HepG2 (cell line): ENCODE data around the gene CD48. TPM values are rescaled to one million over a fixed set of nuclear protein-coding genes. Genes with fewer than 3 reads are reported as not detected.

ENCODE experiments used
- ATAC-seq: fragments of 200-7000 bp; cut with Tn5 transposase; 3 replicates; pipeline ENCODE4 v1.9.1; 2020; ENCODE audit warnings: mild to moderate bottlenecking, moderate library complexity
- BruUV-seq: library from RNA; stranded (reverse); fragments of 400-500 nt; replicated peaks from 2 replicates; lab custom pipeline; 2021; lab: Mats Ljungman, UMichigan
- CTCF ChIA-PET: fragments of 300-600 bp; formaldehyde crosslinking; extraction: SDS; loops from one replicate; lab custom pipeline; 2021; ENCODE audit warnings: low total read pairs, inconsistent platforms, low intra/inter-chr PET ratio; lab: Yijun Ruan, JAX
- POLR2A ChIA-PET: fragments of 350-600 bp; sonication (Branson Sonifier 250); formaldehyde crosslinking; loops from one replicate; lab custom pipeline; 2020; ENCODE audit warnings: antibody characterized with exemption, inconsistent platforms; lab: Yijun Ruan, JAX
- DNase-seq: peaks from one replicate; pipeline ENCODE4 v3.0.0-alpha.2; 2015; ENCODE audit warnings: low spot score
- FAIRE-seq: peaks from 3 replicates; lab custom pipeline; 2011; peaks lifted over from hg19 to GRCh38; lab: Jason Lieb, UNC
- H2AFZ ChIP-seq: one replicate; pipeline ENCODE4 v1.6.1; 2011; ENCODE audit warnings: low read length, inconsistent platforms
- H3K27ac ChIP-seq: fragments of 300-600 bp; 3 replicates; pipeline ENCODE4 v1.8.0; 2011; ENCODE audit warnings: mixed run types, mild to moderate bottlenecking, mixed read lengths, low read length, inconsistent platforms; ENCODE audit not compliant: insufficient read depth; ENCODE audit errors: extremely low read length
- H3K27me3 ChIP-seq, 2 experiments: fragments of 200-600 bp in 1 of 2; 2 replicates in 1 of 2; 3 replicates in 1 of 2; pipeline versions ENCODE4 v1.6.0 to v1.8.0; 2011; ENCODE audit warnings: low read length in 2 of 2, mild to moderate bottlenecking in 2 of 2, moderate library complexity in 2 of 2, inconsistent platforms in 1 of 2; ENCODE audit not compliant: insufficient read depth in 2 of 2, control insufficient read depth in 1 of 2
- H3K36me3 ChIP-seq, 2 experiments: fragments of 200-600 bp in 1 of 2; replicated peaks in 1 of 2; 2 replicates in 1 of 2; 3 replicates in 1 of 2; pipeline versions ENCODE4 v1.5.1 to v1.8.0; 2011; ENCODE audit warnings: low read length in 2 of 2, inconsistent platforms in 1 of 2; ENCODE audit not compliant: insufficient read depth in 2 of 2, control insufficient read depth in 1 of 2
- H3K4me1 ChIP-seq: 2 replicates; pipeline ENCODE4 v1.5.1; 2012; ENCODE audit warnings: low read length, inconsistent platforms; ENCODE audit not compliant: insufficient read depth
- H3K4me2 ChIP-seq: 2 replicates; pipeline ENCODE4 v1.6.0; 2011; ENCODE audit warnings: low read depth, low read length, inconsistent platforms
- H3K4me3 ChIP-seq, 3 experiments: fragments of 200-600 bp in 1 of 3; sonication (generic), shearing (Covaris generic) in 1 of 3; replicated peaks in 1 of 3; 2 replicates each; pipeline ENCODE4 v1.5.1; 2011 to 2016; ENCODE audit warnings: low read length in 3 of 3, inconsistent platforms in 2 of 3, low read depth in 2 of 3, mild to moderate bottlenecking in 2 of 3, control low read depth in 1 of 3, mixed read lengths in 1 of 3; ENCODE audit not compliant: insufficient read depth in 1 of 3
- H3K79me2 ChIP-seq: one replicate; pipeline ENCODE4 v1.6.1; 2011; ENCODE audit warnings: low read length, inconsistent platforms; ENCODE audit not compliant: insufficient read depth
- H3K9ac ChIP-seq: 2 replicates; pipeline ENCODE4 v1.6.0; 2011; ENCODE audit warnings: mild to moderate bottlenecking, low read depth, low read length, inconsistent platforms; ENCODE audit not compliant: insufficient read depth
- H3K9me3 ChIP-seq: 2 replicates; pipeline ENCODE4 v1.5.1; 2012; ENCODE audit warnings: mild to moderate bottlenecking, low read length
- H4K20me1 ChIP-seq: 2 replicates; pipeline ENCODE4 v1.6.0; 2011; ENCODE audit warnings: inconsistent platforms, mild to moderate bottlenecking, low read length, moderate library complexity; ENCODE audit not compliant: insufficient read depth
- ATF1 ChIP-seq: IDR thresholded peaks from 2 replicates; pipeline ENCODE4 v1.6.1; 2016; ENCODE audit warnings: mild to moderate bottlenecking, control low read depth
- ELF4 ChIP-seq: sonication (generic); formaldehyde crosslinking; IDR thresholded peaks from 2 replicates; pipeline ENCODE4 v1.5.0; 2020; ENCODE audit warnings: missing genetic modification reagents, mild to moderate bottlenecking, moderate library complexity, borderline replicate concordance
- KDM5A ChIP-seq: fragments of 200-600 bp; sonication (generic); IDR thresholded peaks from 2 replicates; pipeline ENCODE4 v1.7.0; 2018; ENCODE audit warnings: antibody characterized with exemption, mild to moderate bottlenecking, low read length, borderline replicate concordance
- PHF21A ChIP-seq: sonication (generic); formaldehyde crosslinking; IDR thresholded peaks from 2 replicates; pipeline ENCODE4 v1.5.0; 2020; ENCODE audit warnings: mild to moderate bottlenecking, missing genetic modification reagents
- SAFB2 ChIP-seq: sonication (generic); formaldehyde crosslinking; IDR thresholded peaks from 2 replicates; pipeline ENCODE4 v1.5.1; 2020; ENCODE audit warnings: missing genetic modification reagents, low read depth, mild to moderate bottlenecking, borderline replicate concordance
- SP140L ChIP-seq: sonication (generic); formaldehyde crosslinking; IDR thresholded peaks from 2 replicates; pipeline ENCODE4 v1.4.0; 2020; ENCODE audit warnings: missing genetic modification reagents, borderline replicate concordance
- ZNF34 ChIP-seq: sonication (generic); formaldehyde crosslinking; IDR thresholded peaks from 2 replicates; pipeline ENCODE4 v1.4.0; 2020; ENCODE audit warnings: mild to moderate bottlenecking, missing genetic modification reagents, borderline replicate concordance
- ZNF432 ChIP-seq: sonication (generic); formaldehyde crosslinking; IDR thresholded peaks from 2 replicates; pipeline ENCODE4 v1.5.0; 2020; ENCODE audit warnings: missing genetic modification reagents, mild to moderate bottlenecking, borderline replicate concordance
- WGBS: methylation state at CpG from one replicate; pipeline ENCODE4 v1.1.6; 2017; ENCODE audit warnings: low lambda C conversion rate; 5-methylcytosine and 5-hydroxymethylcytosine counted together
- in situ Hi-C: cut with HindIII; loops from 2 replicates; pipeline ENCODE4 v1.10.0; 2017; ENCODE audit warnings: low pct_unique_long_range_greater_than_20kb; ENCODE audit not compliant: extremely low pct_ligation_motif_present
- intact Hi-C: fragments of 100-400 bp; cut with micrococcal nuclease; formaldehyde crosslinking; loops from one replicate; pipeline ENCODE4 v1.10.0; 2022; ENCODE audit not compliant: unreplicated experiment
- polyA plus RNA-seq, 8 experiments: library from polyadenylated mRNA; depleted of rRNA in 3 of 8; stranded (reverse) in 7 of 8; unstranded in 1 of 8; fragments of >200 nt; fragmentation: Illumina TruSeq in 4 of 8; extraction: Trizol in 4 of 8; gene quantifications; 2 replicates each; pipeline versions ENCODE4 v1.2.1 to v1.2.3, GENCODE V29; 2011 to 2016; ENCODE audit warnings: low read depth in 4 of 8, missing spikeins in 1 of 8, mixed read lengths in 1 of 8; ENCODE audit not compliant: insufficient read depth in 1 of 8
- total RNA-seq, 5 experiments: library from RNA; depleted of rRNA; stranded (reverse); fragments of >200 nt; fragmentation: Illumina TruSeq; extraction: Trizol; gene quantifications; 2 replicates each; pipeline ENCODE4 v1.2.3, GENCODE V29; 2016; ENCODE audit warnings: low read depth in 1 of 5
- TF ChIP-seq, protein P1 (sequence below): sonication (generic); formaldehyde crosslinking; IDR thresholded peaks from 2 replicates; pipeline ENCODE4 v1.8.1; 2023; ENCODE audit warnings: missing genetic modification reagents, inconsistent platforms, borderline replicate concordance

CD48 gene
- total and polyA plus RNA-seq, 2 of the 13 experiments (the other 11 are each of a cell fraction or from before 2014, with no cell fraction given) = not detected

DNA sequence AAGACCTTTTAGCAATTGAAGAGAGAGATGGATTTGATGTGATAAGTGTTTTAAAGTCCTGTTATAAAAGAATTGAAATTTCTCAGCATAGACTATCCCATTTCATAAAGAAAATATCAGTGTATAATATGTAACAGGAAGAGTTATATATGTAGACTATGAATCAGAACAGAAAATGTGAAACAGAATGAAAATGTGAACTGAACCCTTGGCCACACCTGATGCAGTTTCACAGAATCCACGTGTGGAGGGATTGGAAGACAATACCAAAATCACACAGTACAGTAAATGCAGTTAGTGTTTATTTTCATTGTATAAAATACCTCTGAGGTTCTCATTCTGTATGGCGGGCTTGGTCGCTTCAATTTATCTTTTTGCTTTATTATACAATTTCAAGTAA lies 54.9 kb downstream of the CD48 start (continued):
- TF ChIP-seq ZNF432 (no peak), SAFB2 (no peak), KDM5A (no peak), ZNF34 (CRISPR knock-in tag) (no peak), ATF1 (CRISPR knock-in tag) (no peak), ELF4 (CRISPR knock-in tag) (no peak)
- TF ChIP-seq, protein P1, sequence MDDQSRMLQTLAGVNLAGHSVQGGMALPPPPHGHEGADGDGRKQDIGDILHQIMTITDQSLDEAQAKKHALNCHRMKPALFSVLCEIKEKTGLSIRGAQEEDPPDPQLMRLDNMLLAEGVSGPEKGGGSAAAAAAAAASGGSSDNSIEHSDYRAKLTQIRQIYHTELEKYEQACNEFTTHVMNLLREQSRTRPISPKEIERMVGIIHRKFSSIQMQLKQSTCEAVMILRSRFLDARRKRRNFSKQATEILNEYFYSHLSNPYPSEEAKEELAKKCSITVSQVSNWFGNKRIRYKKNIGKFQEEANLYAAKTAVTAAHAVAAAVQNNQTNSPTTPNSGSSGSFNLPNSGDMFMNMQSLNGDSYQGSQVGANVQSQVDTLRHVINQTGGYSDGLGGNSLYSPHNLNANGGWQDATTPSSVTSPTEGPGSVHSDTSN (CRISPR knock-in tag) = no peak

DNA sequence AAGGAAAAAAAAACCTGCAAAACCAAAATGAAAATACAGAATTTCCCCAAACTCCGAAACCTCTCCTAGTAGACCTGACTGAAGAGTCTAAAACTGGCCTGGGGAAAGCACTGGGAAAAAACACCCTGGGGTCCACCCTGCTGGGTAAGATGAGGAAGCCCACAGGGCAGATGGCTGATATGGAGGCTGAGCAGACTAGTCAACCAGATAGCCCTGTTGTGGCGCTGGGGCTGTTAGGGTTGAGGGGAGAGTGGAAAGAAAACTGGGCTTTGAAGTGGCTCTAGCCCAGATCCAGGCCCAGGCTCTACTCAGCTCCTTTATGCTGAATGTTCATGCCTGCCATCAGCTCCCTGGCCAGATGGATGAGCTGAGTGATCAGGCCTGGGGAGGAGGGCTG lies 58.0 kb downstream of the CD48 start:
- Histone ChIP-seq H3K9me3 (no peaks in the 10 kb centered on the region), H4K20me1 (no peaks in the 10 kb centered on the region), H3K27ac (no peak overlapping the region), H3K79me2 (no peaks in the 10 kb centered on the region), H3K4me1 (no peaks in the 10 kb centered on the region), H3K27me3 (peaks cover 0 to 1% of the 10 kb centered on the region in 2 experiments; a peak in 1 of 5 replicates), H2AFZ (no peak overlapping the region), H3K4me2 (no peak overlapping the region), H3K4me3 (no peak overlapping the region), H3K36me3 (no peaks in the 10 kb centered on the region), H3K9ac (no peak overlapping the region)
- intact Hi-C loops (no loop called here), in situ Hi-C loops (no loop called here)
- no peak for FAIRE-seq
- ChIA-PET CTCF (no interaction called here), POLR2A (no interaction called here)
- no TSS peak for BruUV-seq
- no peak for TF ChIP-seq PHF21A (CRISPR knock-in tag)
- no peak for TF ChIP-seq SP140L
- no peak for ATAC-seq
- 12% methylated on average over 2 of the region's 2 CpGs for WGBS
- DNase-seq = no peak
